ENCODE data around the gene WDR93.
A peak's percentile ranks its signal among the peaks of the same experiment; 100 is the strongest.

Gene WDR93

DNA sequence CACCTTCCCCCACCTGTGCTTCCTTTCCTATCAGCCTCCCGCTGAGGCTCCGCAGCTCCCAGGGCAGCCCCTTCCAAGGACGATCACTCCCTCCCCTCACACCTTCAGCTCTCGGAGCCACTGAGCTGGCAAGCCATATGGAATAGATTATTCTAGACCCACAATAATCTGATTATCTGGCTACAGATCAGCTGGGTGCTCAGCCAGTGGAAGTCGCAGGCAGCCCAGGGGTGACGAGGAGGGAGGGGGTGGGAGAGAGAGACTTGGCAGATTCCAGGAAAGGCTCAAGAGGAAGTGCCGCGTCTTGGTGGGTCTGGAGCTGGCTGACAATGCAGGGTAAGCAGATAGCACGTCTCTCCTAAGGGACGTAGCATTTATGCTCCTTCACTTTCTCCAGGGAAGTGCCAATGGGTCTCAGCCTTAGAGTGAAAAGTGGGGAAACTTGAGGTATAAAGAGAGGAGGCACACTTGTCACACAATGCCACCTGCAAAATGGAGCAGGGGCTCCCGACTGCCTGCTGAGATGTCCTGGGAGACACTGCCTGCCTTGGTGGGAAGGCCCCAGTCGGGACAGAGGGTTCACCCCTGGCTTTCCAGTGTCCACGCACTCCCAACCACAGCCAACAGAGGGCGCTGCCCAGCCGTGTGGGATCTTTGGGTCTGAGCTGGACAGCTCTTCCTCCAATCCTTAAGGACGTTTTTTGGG lies 69.8 kb downstream of the WDR93 start:
- DNase-seq (ENCODE audit: low spot score): peak; percentile 85

GRCh38 chr15:89761009-89761831 lies 70.6 kb downstream of the WDR93 start:
- POLR2A ChIA-PET (ENCODE audit: low non-redundant PET): interaction anchor here (0.6 kb wide), 1 partner anchor 60 kb away, joined by 3 read pairs; no protein-coding TSS in a partner anchor
- CTCF ChIA-PET: interaction anchor here (0.5 to 5.0 kb wide), 23 partner anchors 9 to 547 kb away, joined by 3 to 86 read pairs (median 4); partner anchors contain the start of genes AP3S2 and MESP2
- peak overlapping the region; percentile 68 for H3K27ac ChIP-seq
- TF ChIP-seq CTCF (conservative IDR thresholded peaks at IDR 0.05; ENCODE audit: low read depth): peak; percentile 70
- no peak for DNase-seq (ENCODE audit: low spot score)

More for the DNA sequence above, 69.8 kb downstream of the WDR93 start:
- POLR2A ChIA-PET (ENCODE audit: low non-redundant PET): no interaction called here
- peak; percentile 99 for TF ChIP-seq CTCF (conservative IDR thresholded peaks at IDR 0.05; ENCODE audit: low read depth)
- H3K27ac ChIP-seq: peak overlapping the region; percentile 68
- CTCF ChIA-PET: interaction anchor here (0.5 to 5.0 kb wide), 28 partner anchors 8 to 404 kb away, joined by 3 to 86 read pairs (median 4); partner anchors contain the start of gene AP3S2

DNA sequence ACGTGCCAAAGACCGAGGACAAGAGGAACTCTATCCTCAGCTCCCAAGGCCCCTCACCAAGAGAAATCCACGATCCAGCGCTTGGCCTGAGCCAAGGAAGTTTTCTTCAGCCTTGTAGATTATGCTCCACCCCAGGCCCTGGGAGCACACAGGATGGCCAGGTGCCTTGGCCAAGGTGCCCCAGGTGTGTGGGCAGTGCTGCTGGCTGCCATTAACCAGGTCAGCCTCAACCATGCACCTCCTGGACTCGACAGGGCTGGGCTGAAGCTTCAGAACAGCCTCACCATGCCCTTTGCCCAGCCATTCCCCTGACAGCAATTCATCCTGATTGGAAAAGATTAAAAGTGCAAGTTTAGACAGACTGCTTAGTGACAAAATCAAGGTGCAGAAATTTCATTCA lies 71.3 kb downstream of the WDR93 start:
- no peak for DNase-seq (ENCODE audit: low spot score)
- peak overlapping the region; percentile 68 for H3K27ac ChIP-seq
- CTCF ChIA-PET: interaction anchor here (0.5 to 5.0 kb wide), 10 partner anchors 11 to 548 kb away, joined by 3 to 86 read pairs (median 5); partner anchors contain the start of gene MESP2
- TF ChIP-seq CTCF (conservative IDR thresholded peaks at IDR 0.05; ENCODE audit: low read depth): no peak
- POLR2A ChIA-PET (ENCODE audit: low non-redundant PET): interaction anchor here (0.6 kb wide), 1 partner anchor 59 kb away, joined by 3 read pairs; no protein-coding TSS in a partner anchor

- DNase-seq (ENCODE audit: low spot score): no peak
- POLR2A ChIA-PET (ENCODE audit: low non-redundant PET): no interaction called here
- CTCF ChIA-PET: no interaction called here
- H3K27ac ChIP-seq: no peak overlapping the region
- TF ChIP-seq CTCF (conservative IDR thresholded peaks at IDR 0.05; ENCODE audit: low read depth): no peak
Observed at GRCh38 chr15:89765694-89766093, 75.1 kb downstream of the WDR93 start.

DNA sequence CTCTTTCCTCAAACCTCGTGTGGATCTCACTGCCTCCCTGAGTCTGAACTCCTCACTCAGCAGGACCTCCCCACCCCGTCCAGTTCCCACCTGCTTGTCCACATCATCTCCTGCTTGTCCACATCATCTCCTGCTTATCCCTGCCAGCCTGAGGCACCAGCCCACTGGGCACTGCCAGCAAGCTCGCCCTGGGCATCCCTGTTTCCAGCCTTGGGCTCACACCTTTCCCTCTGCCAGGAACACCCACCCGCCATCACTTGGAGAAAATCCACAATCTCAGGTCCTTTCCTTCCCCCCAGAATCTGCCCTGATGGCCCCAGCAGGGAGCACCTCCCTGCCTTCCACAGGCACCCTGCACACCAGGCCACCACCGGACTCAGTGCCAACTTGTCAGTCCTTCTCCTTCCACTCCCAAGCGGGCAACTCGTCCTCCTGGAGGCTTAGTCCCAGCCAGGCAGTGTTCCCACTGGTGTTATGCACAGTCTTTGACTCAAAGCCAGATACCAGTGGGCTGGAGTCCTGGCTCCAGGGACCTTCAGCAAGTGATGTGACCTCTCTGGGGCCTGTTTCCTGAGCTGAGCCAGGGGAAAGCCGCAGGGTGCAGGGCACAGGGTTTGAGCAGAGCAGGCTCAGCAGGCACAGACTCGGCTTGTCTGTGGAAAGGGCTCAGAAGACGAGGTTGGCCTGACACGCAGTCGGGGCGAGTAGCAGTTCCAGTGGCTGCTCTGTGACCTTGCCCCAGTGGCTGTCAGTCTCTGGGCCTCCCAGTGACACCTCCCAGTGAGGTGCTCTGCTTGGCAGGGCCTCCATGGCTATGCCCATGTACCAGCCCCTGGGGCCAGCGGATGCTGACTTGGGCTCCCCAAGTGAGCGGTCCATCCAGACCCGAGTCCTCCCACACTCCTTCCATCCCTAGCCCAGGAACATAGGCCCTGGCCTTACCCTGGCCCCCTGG lies 76.0 kb downstream of the WDR93 start:
- CTCF ChIA-PET: interaction anchor here (0.6 kb wide), 1 partner anchor 410 kb away, joined by 6 read pairs; no protein-coding TSS in a partner anchor

More for the DNA sequence above, 76.0 kb downstream of the WDR93 start:
- TF ChIP-seq CTCF (conservative IDR thresholded peaks at IDR 0.05; ENCODE audit: low read depth): no peak
- POLR2A ChIA-PET (ENCODE audit: low non-redundant PET): no interaction called here
- H3K27ac ChIP-seq: no peak overlapping the region
- no peak for DNase-seq (ENCODE audit: low spot score)
